Caco-2 (cell line): ENCODE results near the gene MUC2. TPM values are rescaled to one million over a fixed set of nuclear protein-coding genes. Genes with fewer than 3 reads are reported as not detected.

ENCODE experiments used
- BruUV-seq: library from RNA; stranded (reverse); fragments of 400-500 nt; replicated peaks from 2 replicates; lab custom pipeline; 2021; lab: Mats Ljungman, UMichigan
- CTCF ChIA-PET: fragments of 300-600 bp; sonication (Branson Sonifier 250); formaldehyde crosslinking; loops from one replicate; lab custom pipeline; 2022; ENCODE audit warnings: antibody characterized with exemption; lab: Charles Lee
- POLR2A ChIA-PET: fragments of 300-600 bp; sonication (Branson Sonifier 250); formaldehyde crosslinking; loops from one replicate; lab custom pipeline; 2022; ENCODE audit warnings: antibody characterized with exemption; lab: Charles Lee
- DNase-seq, 2 experiments: peaks; one replicate each; pipeline versions ENCODE4 v3.0.0 to v3.0.0-alpha.2; 2020 to 2022
- H3K27me3 ChIP-seq: replicated peaks from 2 replicates; pipeline ENCODE4 v1.6.0; 2011; ENCODE audit warnings: low read length; ENCODE audit not compliant: control insufficient read depth, insufficient read depth
- H3K36me3 ChIP-seq: 2 replicates; pipeline ENCODE4 v1.5.1; 2011; ENCODE audit warnings: low read length; ENCODE audit not compliant: control insufficient read depth, insufficient read depth
- H3K4me1 ChIP-seq: fragments of 250-450 bp; sonication (Bioruptor Pico); 2 replicates; pipeline ENCODE4 v1.5.1; 2020; ENCODE audit warnings: mild to moderate bottlenecking
- H3K4me3 ChIP-seq: 2 replicates; pipeline ENCODE4 v1.5.1; 2011; ENCODE audit warnings: low read depth, mild to moderate bottlenecking, control low read depth, low read length
- H3K9me3 ChIP-seq: fragments of 250-450 bp; sonication (Bioruptor Pico); 2 replicates; pipeline ENCODE4 v1.5.1; 2020; ENCODE audit warnings: mild to moderate bottlenecking, moderate library complexity
- H3K27ac Mint-ChIP-seq: one replicate; pipeline ENCODE4 v1.8.0; 2022; ENCODE audit warnings: mixed read lengths; ENCODE audit not compliant: unreplicated experiment
- H3K27me3 Mint-ChIP-seq: one replicate; pipeline ENCODE4 v1.8.0; 2022; ENCODE audit warnings: mixed read lengths; ENCODE audit not compliant: insufficient read depth, unreplicated experiment
- H3K36me3 Mint-ChIP-seq: one replicate; pipeline ENCODE4 v1.8.0; 2022; ENCODE audit warnings: mild to moderate bottlenecking, mixed read lengths; ENCODE audit not compliant: insufficient read depth, unreplicated experiment
- H3K4me1 Mint-ChIP-seq: one replicate; pipeline ENCODE4 v1.8.0; 2022; ENCODE audit warnings: low read depth, mixed read lengths; ENCODE audit not compliant: unreplicated experiment
- H3K4me3 Mint-ChIP-seq: one replicate; pipeline ENCODE4 v1.8.0; 2022; ENCODE audit warnings: mild to moderate bottlenecking, moderate library complexity, mixed read lengths; ENCODE audit not compliant: unreplicated experiment
- H3K9me3 Mint-ChIP-seq: one replicate; pipeline ENCODE4 v1.8.0; 2022; ENCODE audit warnings: mixed read lengths; ENCODE audit not compliant: unreplicated experiment
- CTCF ChIP-seq, 2 experiments: fragments of 200-600 bp in 1 of 2; IDR thresholded peaks; 1 replicate in 1 of 2; 2 replicates in 1 of 2; pipeline versions ENCODE4 v1.5.1 to v1.8.0; 2011 to 2022; ENCODE audit warnings: antibody characterized with exemption in 1 of 2, control low read depth in 1 of 2, inconsistent platforms in 1 of 2, low read depth in 1 of 2, low read length in 1 of 2, mild to moderate bottlenecking in 1 of 2, moderate library complexity in 1 of 2; ENCODE audit not compliant: insufficient read depth in 1 of 2, severe bottlenecking in 1 of 2, unreplicated experiment in 1 of 2
- intact Hi-C: fragments of 100-400 bp; cut with micrococcal nuclease; formaldehyde crosslinking; loops from one replicate; pipeline ENCODE4 v1.10.0; 2022; ENCODE audit not compliant: unreplicated experiment
- total RNA-seq: library from RNA; stranded (reverse); gene quantifications from 2 replicates; pipeline ENCODE4 v1.2.3, GENCODE V29; 2022

The MUC2 gene
- total RNA-seq, 1 experiment from 2014 or later, result 0.05 TPM

GRCh38 chr11:1102996-1103395, 28.3 kb downstream of the MUC2 start:
- H3K36me3 Mint-ChIP-seq, result peaks cover 10% of the 10 kb centered on the region
- BruUV-seq, result no TSS peak
- no peak overlapping the region for H3K4me3 Mint-ChIP-seq
- ChIA-PET POLR2A (no interaction called here), CTCF (no interaction called here)
- no peak for TF ChIP-seq CTCF (IDR thresholded peaks at IDR 0.05; ENCODE audit: insufficient read depth in 1 of 2, low read depth in 1 of 2, low read length in 1 of 2, severe bottlenecking in 1 of 2, unreplicated experiment in 1 of 2)
- Histone ChIP-seq H3K9me3 (peaks cover 9% of the 10 kb centered on the region; the same call in 1 of the 2 replicates), H3K27me3 (no peaks in the 10 kb centered on the region; the same call in 1 of the 2 replicates), H3K4me1 (no peaks in the 10 kb centered on the region), H3K4me3 (no peak overlapping the region), H3K36me3 (no peaks in the 10 kb centered on the region)
- H3K27ac Mint-ChIP-seq, result no peak overlapping the region
- intact Hi-C loops, result no loop called here
- no peaks in the 10 kb centered on the region for H3K9me3 Mint-ChIP-seq
- H3K4me1 Mint-ChIP-seq, result no peaks in the 10 kb centered on the region
- H3K27me3 Mint-ChIP-seq, result no peaks in the 10 kb centered on the region
- DNase-seq, result no peak

DNA sequence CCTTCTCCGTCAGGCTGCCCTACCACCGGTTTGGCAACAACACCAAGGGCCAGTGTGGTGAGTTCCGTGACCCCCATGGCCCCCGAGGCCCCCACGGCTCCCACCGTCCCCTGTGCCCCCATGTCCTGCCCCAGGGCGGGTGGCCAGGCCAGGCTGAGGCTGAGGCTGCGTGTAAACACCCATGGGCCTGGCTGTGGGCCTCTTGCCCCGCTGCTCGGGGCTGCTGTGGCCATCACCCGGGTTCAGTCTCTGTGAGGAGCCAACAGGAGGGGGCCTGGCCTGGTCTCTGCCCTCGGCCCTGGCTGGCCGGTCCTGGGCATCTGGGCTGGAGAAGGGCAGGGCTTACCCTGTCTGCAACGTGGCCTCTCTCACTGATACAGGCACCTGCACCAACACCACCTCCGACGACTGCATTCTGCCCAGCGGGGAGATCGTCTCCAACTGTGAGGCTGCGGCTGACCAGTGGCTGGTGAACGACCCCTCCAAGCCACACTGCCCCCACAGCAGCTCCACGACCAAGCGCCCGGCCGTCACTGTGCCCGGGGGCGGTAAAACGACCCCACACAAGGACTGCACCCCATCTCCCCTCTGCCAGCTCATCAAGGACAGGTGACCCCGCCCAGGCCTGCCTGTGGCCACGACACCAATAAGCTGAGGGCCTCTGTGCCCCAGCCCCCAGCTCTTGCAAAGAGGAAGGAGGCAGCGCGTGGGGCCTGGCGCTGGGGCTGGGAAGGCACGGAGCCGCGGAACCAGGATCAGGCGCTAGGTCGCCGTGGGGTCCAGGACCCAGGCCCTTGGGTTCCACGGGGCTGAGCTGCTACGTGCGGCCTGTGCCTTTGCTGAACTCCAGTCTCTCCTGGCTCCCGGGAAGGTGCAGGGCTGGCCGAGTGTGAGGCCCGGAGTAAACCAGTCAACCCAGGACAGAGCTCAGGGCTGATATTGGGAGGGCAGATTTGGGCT, 29.0 kb downstream of the MUC2 start:
- Histone ChIP-seq H3K36me3 (no peaks in the 10 kb centered on the region), H3K9me3 (peaks cover 9% of the 10 kb centered on the region; the same call in 1 of the 2 replicates), H3K4me1 (no peaks in the 10 kb centered on the region), H3K4me3 (no peak overlapping the region), H3K27me3 (no peaks in the 10 kb centered on the region; the same call in 1 of the 2 replicates)
- intact Hi-C loops, result no loop called here
- no peak for TF ChIP-seq CTCF (IDR thresholded peaks at IDR 0.05; ENCODE audit: insufficient read depth in 1 of 2, low read depth in 1 of 2, low read length in 1 of 2, severe bottlenecking in 1 of 2, unreplicated experiment in 1 of 2)
- no peak overlapping the region for H3K27ac Mint-ChIP-seq
- ChIA-PET CTCF (no interaction called here), POLR2A (no interaction called here)
- H3K4me3 Mint-ChIP-seq, result no peak overlapping the region
- H3K4me1 Mint-ChIP-seq, result no peaks in the 10 kb centered on the region
- no peaks in the 10 kb centered on the region for H3K9me3 Mint-ChIP-seq
- peaks cover 10% of the 10 kb centered on the region for H3K36me3 Mint-ChIP-seq
- H3K27me3 Mint-ChIP-seq, result no peaks in the 10 kb centered on the region
- no TSS peak for BruUV-seq
- DNase-seq, result no peak

DNA sequence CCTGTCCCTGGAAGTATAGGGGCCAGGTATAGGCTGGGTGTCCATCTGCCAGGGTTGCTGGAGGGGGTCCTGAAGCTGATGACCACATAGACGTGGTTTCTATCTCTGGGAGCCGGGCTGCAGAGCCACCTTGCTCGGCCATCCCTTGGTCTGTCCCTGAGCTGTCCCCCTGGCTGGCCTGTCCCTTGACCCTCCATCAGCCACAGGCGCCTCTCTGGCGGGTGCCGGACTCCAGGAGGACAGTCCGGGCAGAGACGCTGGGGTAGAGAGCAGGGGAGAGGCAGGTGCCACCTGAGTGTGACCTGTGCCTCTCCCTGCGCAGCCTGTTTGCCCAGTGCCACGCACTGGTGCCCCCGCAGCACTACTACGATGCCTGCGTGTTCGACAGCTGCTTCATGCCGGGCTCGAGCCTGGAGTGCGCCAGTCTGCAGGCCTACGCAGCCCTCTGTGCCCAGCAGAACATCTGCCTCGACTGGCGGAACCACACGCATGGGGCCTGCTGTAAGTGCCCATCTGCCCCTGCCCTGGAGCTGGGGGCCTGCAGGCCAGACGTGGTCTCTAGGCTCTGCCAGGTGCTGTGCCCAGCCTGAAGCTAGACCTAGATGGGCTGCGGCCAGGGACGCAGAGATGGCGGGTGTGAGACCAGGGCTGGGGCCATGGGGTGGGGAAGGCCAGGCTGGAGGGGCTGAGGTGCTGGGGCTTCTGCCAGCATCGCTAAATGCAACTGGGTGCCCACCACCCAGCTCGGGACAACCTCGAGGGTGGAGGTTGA, 29.9 kb downstream of the MUC2 start:
- no peaks in the 10 kb centered on the region; the same call in 1 of the 2 replicates for H3K27me3 ChIP-seq

More for the DNA sequence above, 29.9 kb downstream of the MUC2 start:
- intact Hi-C loops, result no loop called here
- H3K9me3 Mint-ChIP-seq, result no peaks in the 10 kb centered on the region
- no peaks in the 10 kb centered on the region for H3K4me1 Mint-ChIP-seq
- Histone ChIP-seq H3K9me3 (peaks cover 9% of the 10 kb centered on the region; the same call in 1 of the 2 replicates), H3K4me1 (no peaks in the 10 kb centered on the region), H3K36me3 (no peaks in the 10 kb centered on the region), H3K4me3 (no peak overlapping the region)
- POLR2A ChIA-PET, result no interaction called here
- H3K36me3 Mint-ChIP-seq, result peaks cover 4% of the 10 kb centered on the region
- CTCF ChIA-PET, result no interaction called here
- BruUV-seq, result no TSS peak
- no peak for TF ChIP-seq CTCF (IDR thresholded peaks at IDR 0.05; ENCODE audit: insufficient read depth in 1 of 2, low read depth in 1 of 2, low read length in 1 of 2, severe bottlenecking in 1 of 2, unreplicated experiment in 1 of 2)
- DNase-seq, result no peak
- no peak overlapping the region for H3K27ac Mint-ChIP-seq
- H3K4me3 Mint-ChIP-seq, result no peak overlapping the region
- H3K27me3 Mint-ChIP-seq, result no peaks in the 10 kb centered on the region
